Measurements from ENCODE around the gene MFRP.

GRCh38 chr11:119338318-119338890, 8.1 kb downstream of the MFRP start:
- peak; percentile 84 to 91 (median 86) for TF ChIP-seq CTCF (IDR thresholded peaks at IDR 0.05)
- TF ChIP-seq POLR2AphosphoS5 (IDR thresholded peaks at IDR 0.05): peak; percentile 26
- no peak for TF ChIP-seq POLR2A (IDR thresholded peaks at IDR 0.05)
